WTC11 (cell line): Measurements from ENCODE around the gene COA8. TPM values are rescaled to one million over a fixed set of nuclear protein-coding genes. Genes with fewer than 3 reads are reported as not detected.
A peak's percentile ranks its signal among the peaks of the same experiment; 100 is the strongest.

Source experiments
- ATAC-seq: fragments of 200-7000 bp; cut with Tn5 transposase; 2 replicates; pipeline ENCODE4 v1.10.0; 2021; ENCODE audit warnings: mild to moderate bottlenecking, moderate library complexity
- CTCF ChIA-PET: fragments of 300-600 bp; sonication (Branson Sonifier 250); formaldehyde crosslinking; loops from one replicate; lab custom pipeline; 2021; ENCODE audit warnings: antibody characterized with exemption; lab: Charles Lee
- POLR2A ChIA-PET: fragments of 350-600 bp; sonication (Branson Sonifier 250); formaldehyde crosslinking; loops from one replicate; lab custom pipeline; 2021; ENCODE audit warnings: antibody characterized with exemption; lab: Charles Lee
- DNase-seq: peaks from one replicate; pipeline ENCODE4 v3.0.0; 2021; ENCODE audit warnings: low spot score
- H3K27ac Mint-ChIP-seq: 2 replicates; pipeline ENCODE4 v1.8.0; 2021; ENCODE audit warnings: mixed read lengths
- H3K27me3 Mint-ChIP-seq: 2 replicates; pipeline ENCODE4 v1.8.0; 2021; ENCODE audit warnings: low read depth, mild to moderate bottlenecking, moderate library complexity, mixed read lengths
- H3K36me3 Mint-ChIP-seq: 2 replicates; pipeline ENCODE4 v1.8.0; 2021; ENCODE audit warnings: mixed read lengths
- H3K4me1 Mint-ChIP-seq: 2 replicates; pipeline ENCODE4 v1.8.0; 2022; ENCODE audit warnings: mixed read lengths
- H3K4me3 Mint-ChIP-seq: 2 replicates; pipeline ENCODE4 v1.8.0; 2021; ENCODE audit warnings: mild to moderate bottlenecking, moderate library complexity, mixed read lengths
- H3K9me3 Mint-ChIP-seq: 2 replicates; pipeline ENCODE4 v1.8.0; 2021; ENCODE audit warnings: mixed read lengths
- FOXJ3 ChIP-seq: sonication (generic); formaldehyde crosslinking; IDR thresholded peaks from 2 replicates; pipeline ENCODE4 v1.9.0; 2021; ENCODE audit warnings: missing genetic modification reagents, mild to moderate bottlenecking, borderline replicate concordance
- GRHL2 ChIP-seq: fragments of 250-450 bp; sonication (Bioruptor Pico); IDR thresholded peaks from 2 replicates; pipeline ENCODE4 v1.8.0; 2022; ENCODE audit warnings: mild to moderate bottlenecking, moderate library complexity; ENCODE audit not compliant: insufficient replicate concordance, severe bottlenecking
- OVOL2 ChIP-seq: fragments of 250-450 bp; sonication (Bioruptor Pico); IDR thresholded peaks from 2 replicates; pipeline ENCODE4 v1.9.0; 2021; ENCODE audit warnings: mild to moderate bottlenecking, borderline replicate concordance
- PRRX2 ChIP-seq: fragments of 250-450 bp; sonication (Bioruptor Pico); IDR thresholded peaks from 2 replicates; pipeline ENCODE4 v1.8.0; 2021; ENCODE audit warnings: mild to moderate bottlenecking
- SP1 ChIP-seq: sonication (generic); formaldehyde crosslinking; conservative IDR thresholded peaks from 2 replicates; pipeline ENCODE4 v1.8.1; 2022; ENCODE audit warnings: missing genetic modification reagents
- ZNF232 ChIP-seq: sonication (generic); formaldehyde crosslinking; IDR thresholded peaks from 2 replicates; pipeline ENCODE4 v1.8.0; 2022; ENCODE audit warnings: mild to moderate bottlenecking, missing genetic modification reagents
- ZNF416 ChIP-seq: fragments of 250-450 bp; sonication (Bioruptor Pico); IDR thresholded peaks from 2 replicates; pipeline ENCODE4 v1.9.0; 2021; ENCODE audit warnings: mild to moderate bottlenecking, inconsistent platforms
- total RNA-seq: library from RNA; stranded (reverse); gene quantifications from 3 replicates; pipeline ENCODE4 v1.2.3, GENCODE V29; 2021
- TF ChIP-seq, protein P1 (sequence below): sonication (generic); formaldehyde crosslinking; IDR thresholded peaks from 2 replicates; pipeline ENCODE4 v1.8.1; 2023; ENCODE audit warnings: mild to moderate bottlenecking, missing genetic modification reagents, moderate library complexity
- TF ChIP-seq, protein P2 (sequence below): sonication (generic); formaldehyde crosslinking; IDR thresholded peaks from 2 replicates; pipeline ENCODE4 v1.8.1; 2023; ENCODE audit warnings: mild to moderate bottlenecking, missing genetic modification reagents
- TF ChIP-seq, protein P3 (sequence below): fragments of 250-450 bp; sonication (Bioruptor Pico); conservative IDR thresholded peaks from 2 replicates; pipeline ENCODE4 v1.9.0; 2021; ENCODE audit warnings: mild to moderate bottlenecking
- TF ChIP-seq, protein P4 (sequence below): fragments of 250-450 bp; sonication (Bioruptor Pico); IDR thresholded peaks from 2 replicates; pipeline ENCODE4 v1.9.0; 2021; ENCODE audit warnings: mild to moderate bottlenecking
- TF ChIP-seq, protein P5 (sequence below): sonication (generic); formaldehyde crosslinking; IDR thresholded peaks from 2 replicates; pipeline ENCODE4 v1.8.0; 2023; ENCODE audit warnings: mild to moderate bottlenecking, missing genetic modification reagents
- TF ChIP-seq, protein P6 (sequence below): fragments of 250-450 bp; sonication (Bioruptor Pico); IDR thresholded peaks from 2 replicates; pipeline ENCODE4 v1.9.0; 2021; ENCODE audit warnings: moderate library complexity, mild to moderate bottlenecking, inconsistent platforms, borderline replicate concordance
- TF ChIP-seq, protein P7 (sequence below): sonication (generic); formaldehyde crosslinking; IDR thresholded peaks from 2 replicates; pipeline ENCODE4 v1.8.0; 2023; ENCODE audit warnings: missing genetic modification reagents
- TF ChIP-seq, protein P8 (sequence below): sonication (generic); formaldehyde crosslinking; IDR thresholded peaks from 2 replicates; pipeline ENCODE4 v1.8.0; 2022; ENCODE audit warnings: missing genetic modification reagents
- TF ChIP-seq, protein P9 (sequence below): sonication (generic); formaldehyde crosslinking; IDR thresholded peaks from 2 replicates; pipeline ENCODE4 v1.8.1; 2022; ENCODE audit warnings: mild to moderate bottlenecking, moderate library complexity, missing genetic modification reagents
- TF ChIP-seq, protein P10 (sequence below): fragments of 250-450 bp; sonication (Bioruptor Pico); IDR thresholded peaks from 2 replicates; pipeline ENCODE4 v1.9.0; 2021; ENCODE audit warnings: mild to moderate bottlenecking, borderline replicate concordance

Gene COA8
- total RNA-seq, 1 experiment from 2014 or later, result 36.4 TPM

DNA sequence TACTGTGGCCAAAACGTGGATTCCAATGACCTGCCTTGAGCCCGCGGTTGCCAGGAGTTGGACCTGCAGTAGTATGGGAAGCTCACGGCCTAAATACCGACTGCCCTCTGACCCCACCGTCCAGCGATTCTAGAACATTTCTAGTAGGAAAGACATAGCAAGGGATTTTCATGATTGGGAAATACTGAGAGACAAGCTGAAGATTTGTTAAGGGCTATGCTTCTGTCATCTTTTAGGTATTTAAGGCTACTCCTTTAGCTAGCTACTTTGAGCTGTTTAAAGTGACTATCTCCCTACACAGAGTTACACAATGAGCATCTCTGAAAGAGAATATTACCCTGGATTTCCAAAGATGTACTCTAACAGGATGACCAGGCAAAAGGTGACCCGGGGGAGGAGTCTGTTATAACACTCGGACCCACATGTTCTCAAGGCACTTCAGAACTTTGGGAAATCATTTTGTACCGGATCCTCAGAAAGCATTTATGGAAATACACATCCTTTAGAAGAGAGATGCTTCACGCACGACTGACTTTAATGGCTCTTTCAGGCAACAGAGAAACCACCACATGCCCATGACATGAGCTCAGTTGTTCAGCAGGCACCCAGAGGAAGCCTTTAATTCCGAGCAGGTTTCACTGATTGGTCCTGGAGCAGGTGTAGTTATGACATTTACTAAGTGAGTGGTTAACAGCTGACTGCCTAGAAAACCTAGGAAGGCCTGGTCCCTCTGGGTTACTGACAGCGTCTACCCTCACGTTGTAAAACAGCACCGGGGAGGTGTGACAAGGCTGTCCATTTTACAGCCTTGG lies 4.5 kb upstream of the COA8 start:
- Mint-ChIP-seq H3K27me3 (no peaks in the 10 kb centered on the region), H3K9me3 (no peaks in the 10 kb centered on the region), H3K27ac (0 out of 2 replicates have a peak overlapping the region, but pooled peaks have one; percentile 36), H3K36me3 (peaks cover 22% of the 10 kb centered on the region)
- CTCF ChIA-PET, result interaction anchor here (2.1 to 2.8 kb wide), 2 partner anchors 11 to 40 kb away, joined by 13 to 14 read pairs; no protein-coding TSS in a partner anchor
- DNase-seq, result no peak
- TF ChIP-seq SP1 (CRISPR knock-in tag) (no peak), PRRX2 (CRISPR knock-in tag) (no peak), GRHL2 (CRISPR knock-in tag) (no peak), OVOL2 (CRISPR knock-in tag) (no peak), ZNF232 (no peak), FOXJ3 (CRISPR knock-in tag) (no peak), ZNF416 (no peak)
- TF ChIP-seq, protein P1, sequence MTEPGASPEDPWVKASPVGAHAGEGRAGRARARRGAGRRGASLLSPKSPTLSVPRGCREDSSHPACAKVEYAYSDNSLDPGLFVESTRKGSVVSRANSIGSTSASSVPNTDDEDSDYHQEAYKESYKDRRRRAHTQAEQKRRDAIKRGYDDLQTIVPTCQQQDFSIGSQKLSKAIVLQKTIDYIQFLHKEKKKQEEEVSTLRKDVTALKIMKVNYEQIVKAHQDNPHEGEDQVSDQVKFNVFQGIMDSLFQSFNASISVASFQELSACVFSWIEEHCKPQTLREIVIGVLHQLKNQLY (CRISPR knock-in tag), result no peak
- TF ChIP-seq, protein P2, sequence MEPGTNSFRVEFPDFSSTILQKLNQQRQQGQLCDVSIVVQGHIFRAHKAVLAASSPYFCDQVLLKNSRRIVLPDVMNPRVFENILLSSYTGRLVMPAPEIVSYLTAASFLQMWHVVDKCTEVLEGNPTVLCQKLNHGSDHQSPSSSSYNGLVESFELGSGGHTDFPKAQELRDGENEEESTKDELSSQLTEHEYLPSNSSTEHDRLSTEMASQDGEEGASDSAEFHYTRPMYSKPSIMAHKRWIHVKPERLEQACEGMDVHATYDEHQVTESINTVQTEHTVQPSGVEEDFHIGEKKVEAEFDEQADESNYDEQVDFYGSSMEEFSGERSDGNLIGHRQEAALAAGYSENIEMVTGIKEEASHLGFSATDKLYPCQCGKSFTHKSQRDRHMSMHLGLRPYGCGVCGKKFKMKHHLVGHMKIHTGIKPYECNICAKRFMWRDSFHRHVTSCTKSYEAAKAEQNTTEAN (CRISPR knock-in tag), result no peak
- TF ChIP-seq, protein P3, sequence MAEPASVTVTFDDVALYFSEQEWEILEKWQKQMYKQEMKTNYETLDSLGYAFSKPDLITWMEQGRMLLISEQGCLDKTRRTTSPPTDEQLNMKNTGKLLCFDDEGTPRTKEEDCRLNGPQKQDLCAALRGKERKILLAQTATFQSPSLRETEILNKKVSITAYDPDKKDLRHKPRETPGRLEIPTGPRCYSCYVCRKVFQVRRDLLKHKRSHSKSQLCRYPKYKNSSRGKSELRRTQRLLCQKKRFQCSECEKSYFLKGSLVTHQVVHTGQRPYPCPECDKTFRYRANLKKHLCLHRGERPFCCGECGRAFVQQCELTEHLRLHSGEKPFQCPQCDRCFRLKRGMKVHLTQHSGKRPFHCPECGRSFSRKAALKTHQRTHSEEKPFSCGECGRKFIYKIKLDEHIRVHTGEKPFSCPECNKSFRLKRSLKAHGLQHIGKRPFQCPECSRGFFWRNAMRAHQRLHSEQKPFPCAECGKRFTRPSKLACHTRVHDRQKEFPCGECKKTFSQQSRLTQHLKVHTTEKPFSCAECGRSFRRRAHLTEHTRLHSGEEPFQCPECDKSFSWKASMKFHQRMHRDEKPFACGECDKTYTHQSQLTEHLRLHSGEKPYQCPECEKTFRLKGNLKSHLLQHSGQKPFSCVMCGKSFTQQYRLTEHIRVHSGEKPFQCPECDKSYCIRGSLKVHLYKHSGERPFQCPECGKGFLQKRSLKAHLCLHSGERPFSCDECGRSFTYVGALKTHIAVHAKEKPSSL (CRISPR knock-in tag), result no peak
- TF ChIP-seq, protein P4, sequence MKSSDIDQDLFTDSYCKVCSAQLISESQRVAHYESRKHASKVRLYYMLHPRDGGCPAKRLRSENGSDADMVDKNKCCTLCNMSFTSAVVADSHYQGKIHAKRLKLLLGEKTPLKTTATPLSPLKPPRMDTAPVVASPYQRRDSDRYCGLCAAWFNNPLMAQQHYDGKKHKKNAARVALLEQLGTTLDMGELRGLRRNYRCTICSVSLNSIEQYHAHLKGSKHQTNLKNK (CRISPR knock-in tag), result no peak
- TF ChIP-seq, protein P5, sequence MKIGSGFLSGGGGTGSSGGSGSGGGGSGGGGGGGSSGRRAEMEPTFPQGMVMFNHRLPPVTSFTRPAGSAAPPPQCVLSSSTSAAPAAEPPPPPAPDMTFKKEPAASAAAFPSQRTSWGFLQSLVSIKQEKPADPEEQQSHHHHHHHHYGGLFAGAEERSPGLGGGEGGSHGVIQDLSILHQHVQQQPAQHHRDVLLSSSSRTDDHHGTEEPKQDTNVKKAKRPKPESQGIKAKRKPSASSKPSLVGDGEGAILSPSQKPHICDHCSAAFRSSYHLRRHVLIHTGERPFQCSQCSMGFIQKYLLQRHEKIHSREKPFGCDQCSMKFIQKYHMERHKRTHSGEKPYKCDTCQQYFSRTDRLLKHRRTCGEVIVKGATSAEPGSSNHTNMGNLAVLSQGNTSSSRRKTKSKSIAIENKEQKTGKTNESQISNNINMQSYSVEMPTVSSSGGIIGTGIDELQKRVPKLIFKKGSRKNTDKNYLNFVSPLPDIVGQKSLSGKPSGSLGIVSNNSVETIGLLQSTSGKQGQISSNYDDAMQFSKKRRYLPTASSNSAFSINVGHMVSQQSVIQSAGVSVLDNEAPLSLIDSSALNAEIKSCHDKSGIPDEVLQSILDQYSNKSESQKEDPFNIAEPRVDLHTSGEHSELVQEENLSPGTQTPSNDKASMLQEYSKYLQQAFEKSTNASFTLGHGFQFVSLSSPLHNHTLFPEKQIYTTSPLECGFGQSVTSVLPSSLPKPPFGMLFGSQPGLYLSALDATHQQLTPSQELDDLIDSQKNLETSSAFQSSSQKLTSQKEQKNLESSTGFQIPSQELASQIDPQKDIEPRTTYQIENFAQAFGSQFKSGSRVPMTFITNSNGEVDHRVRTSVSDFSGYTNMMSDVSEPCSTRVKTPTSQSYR, result no peak
- TF ChIP-seq, protein P6, sequence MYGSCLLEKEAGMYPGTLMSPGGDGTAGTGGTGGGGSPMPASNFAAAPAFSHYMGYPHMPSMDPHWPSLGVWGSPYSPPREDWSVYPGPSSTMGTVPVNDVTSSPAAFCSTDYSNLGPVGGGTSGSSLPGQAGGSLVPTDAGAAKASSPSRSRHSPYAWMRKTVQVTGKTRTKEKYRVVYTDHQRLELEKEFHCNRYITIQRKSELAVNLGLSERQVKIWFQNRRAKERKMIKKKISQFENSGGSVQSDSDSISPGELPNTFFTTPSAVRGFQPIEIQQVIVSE (CRISPR knock-in tag), result no peak
- TF ChIP-seq, protein P7, sequence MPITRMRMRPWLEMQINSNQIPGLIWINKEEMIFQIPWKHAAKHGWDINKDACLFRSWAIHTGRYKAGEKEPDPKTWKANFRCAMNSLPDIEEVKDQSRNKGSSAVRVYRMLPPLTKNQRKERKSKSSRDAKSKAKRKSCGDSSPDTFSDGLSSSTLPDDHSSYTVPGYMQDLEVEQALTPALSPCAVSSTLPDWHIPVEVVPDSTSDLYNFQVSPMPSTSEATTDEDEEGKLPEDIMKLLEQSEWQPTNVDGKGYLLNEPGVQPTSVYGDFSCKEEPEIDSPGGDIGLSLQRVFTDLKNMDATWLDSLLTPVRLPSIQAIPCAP, result no peak
- TF ChIP-seq, protein P8, sequence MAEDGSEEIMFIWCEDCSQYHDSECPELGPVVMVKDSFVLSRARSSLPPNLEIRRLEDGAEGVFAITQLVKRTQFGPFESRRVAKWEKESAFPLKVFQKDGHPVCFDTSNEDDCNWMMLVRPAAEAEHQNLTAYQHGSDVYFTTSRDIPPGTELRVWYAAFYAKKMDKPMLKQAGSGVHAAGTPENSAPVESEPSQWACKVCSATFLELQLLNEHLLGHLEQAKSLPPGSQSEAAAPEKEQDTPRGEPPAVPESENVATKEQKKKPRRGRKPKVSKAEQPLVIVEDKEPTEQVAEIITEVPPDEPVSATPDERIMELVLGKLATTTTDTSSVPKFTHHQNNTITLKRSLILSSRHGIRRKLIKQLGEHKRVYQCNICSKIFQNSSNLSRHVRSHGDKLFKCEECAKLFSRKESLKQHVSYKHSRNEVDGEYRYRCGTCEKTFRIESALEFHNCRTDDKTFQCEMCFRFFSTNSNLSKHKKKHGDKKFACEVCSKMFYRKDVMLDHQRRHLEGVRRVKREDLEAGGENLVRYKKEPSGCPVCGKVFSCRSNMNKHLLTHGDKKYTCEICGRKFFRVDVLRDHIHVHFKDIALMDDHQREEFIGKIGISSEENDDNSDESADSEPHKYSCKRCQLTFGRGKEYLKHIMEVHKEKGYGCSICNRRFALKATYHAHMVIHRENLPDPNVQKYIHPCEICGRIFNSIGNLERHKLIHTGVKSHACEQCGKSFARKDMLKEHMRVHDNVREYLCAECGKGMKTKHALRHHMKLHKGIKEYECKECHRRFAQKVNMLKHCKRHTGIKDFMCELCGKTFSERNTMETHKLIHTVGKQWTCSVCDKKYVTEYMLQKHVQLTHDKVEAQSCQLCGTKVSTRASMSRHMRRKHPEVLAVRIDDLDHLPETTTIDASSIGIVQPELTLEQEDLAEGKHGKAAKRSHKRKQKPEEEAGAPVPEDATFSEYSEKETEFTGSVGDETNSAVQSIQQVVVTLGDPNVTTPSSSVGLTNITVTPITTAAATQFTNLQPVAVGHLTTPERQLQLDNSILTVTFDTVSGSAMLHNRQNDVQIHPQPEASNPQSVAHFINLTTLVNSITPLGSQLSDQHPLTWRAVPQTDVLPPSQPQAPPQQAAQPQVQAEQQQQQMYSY (CRISPR knock-in tag), result no peak
- TF ChIP-seq, protein P9, sequence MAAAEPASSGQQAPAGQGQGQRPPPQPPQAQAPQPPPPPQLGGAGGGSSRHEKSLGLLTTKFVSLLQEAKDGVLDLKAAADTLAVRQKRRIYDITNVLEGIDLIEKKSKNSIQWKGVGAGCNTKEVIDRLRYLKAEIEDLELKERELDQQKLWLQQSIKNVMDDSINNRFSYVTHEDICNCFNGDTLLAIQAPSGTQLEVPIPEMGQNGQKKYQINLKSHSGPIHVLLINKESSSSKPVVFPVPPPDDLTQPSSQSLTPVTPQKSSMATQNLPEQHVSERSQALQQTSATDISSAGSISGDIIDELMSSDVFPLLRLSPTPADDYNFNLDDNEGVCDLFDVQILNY (CRISPR knock-in tag), result no peak
- TF ChIP-seq, protein P10, sequence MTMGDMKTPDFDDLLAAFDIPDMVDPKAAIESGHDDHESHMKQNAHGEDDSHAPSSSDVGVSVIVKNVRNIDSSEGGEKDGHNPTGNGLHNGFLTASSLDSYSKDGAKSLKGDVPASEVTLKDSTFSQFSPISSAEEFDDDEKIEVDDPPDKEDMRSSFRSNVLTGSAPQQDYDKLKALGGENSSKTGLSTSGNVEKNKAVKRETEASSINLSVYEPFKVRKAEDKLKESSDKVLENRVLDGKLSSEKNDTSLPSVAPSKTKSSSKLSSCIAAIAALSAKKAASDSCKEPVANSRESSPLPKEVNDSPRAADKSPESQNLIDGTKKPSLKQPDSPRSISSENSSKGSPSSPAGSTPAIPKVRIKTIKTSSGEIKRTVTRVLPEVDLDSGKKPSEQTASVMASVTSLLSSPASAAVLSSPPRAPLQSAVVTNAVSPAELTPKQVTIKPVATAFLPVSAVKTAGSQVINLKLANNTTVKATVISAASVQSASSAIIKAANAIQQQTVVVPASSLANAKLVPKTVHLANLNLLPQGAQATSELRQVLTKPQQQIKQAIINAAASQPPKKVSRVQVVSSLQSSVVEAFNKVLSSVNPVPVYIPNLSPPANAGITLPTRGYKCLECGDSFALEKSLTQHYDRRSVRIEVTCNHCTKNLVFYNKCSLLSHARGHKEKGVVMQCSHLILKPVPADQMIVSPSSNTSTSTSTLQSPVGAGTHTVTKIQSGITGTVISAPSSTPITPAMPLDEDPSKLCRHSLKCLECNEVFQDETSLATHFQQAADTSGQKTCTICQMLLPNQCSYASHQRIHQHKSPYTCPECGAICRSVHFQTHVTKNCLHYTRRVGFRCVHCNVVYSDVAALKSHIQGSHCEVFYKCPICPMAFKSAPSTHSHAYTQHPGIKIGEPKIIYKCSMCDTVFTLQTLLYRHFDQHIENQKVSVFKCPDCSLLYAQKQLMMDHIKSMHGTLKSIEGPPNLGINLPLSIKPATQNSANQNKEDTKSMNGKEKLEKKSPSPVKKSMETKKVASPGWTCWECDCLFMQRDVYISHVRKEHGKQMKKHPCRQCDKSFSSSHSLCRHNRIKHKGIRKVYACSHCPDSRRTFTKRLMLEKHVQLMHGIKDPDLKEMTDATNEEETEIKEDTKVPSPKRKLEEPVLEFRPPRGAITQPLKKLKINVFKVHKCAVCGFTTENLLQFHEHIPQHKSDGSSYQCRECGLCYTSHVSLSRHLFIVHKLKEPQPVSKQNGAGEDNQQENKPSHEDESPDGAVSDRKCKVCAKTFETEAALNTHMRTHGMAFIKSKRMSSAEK (CRISPR knock-in tag), result no peak
- TF ChIP-seq, all 79 proteins: peak for 0
- Mint-ChIP-seq H3K4me1 (peaks cover 18% of the 10 kb centered on the region), H3K4me3 (no peak overlapping the region)
- no peak for ATAC-seq
- POLR2A ChIA-PET, result no interaction called here
